GM18517 (cell line): Measurements from ENCODE around the gene TMEM150C.

Source experiments
- ATAC-seq: cut with Tn5 transposase; IDR thresholded peaks from one replicate; pipeline ENCODE4 v1.9.1; 2021; ENCODE audit warnings: mild to moderate bottlenecking, moderate library complexity; ENCODE audit not compliant: unreplicated experiment

The TMEM150C gene

DNA sequence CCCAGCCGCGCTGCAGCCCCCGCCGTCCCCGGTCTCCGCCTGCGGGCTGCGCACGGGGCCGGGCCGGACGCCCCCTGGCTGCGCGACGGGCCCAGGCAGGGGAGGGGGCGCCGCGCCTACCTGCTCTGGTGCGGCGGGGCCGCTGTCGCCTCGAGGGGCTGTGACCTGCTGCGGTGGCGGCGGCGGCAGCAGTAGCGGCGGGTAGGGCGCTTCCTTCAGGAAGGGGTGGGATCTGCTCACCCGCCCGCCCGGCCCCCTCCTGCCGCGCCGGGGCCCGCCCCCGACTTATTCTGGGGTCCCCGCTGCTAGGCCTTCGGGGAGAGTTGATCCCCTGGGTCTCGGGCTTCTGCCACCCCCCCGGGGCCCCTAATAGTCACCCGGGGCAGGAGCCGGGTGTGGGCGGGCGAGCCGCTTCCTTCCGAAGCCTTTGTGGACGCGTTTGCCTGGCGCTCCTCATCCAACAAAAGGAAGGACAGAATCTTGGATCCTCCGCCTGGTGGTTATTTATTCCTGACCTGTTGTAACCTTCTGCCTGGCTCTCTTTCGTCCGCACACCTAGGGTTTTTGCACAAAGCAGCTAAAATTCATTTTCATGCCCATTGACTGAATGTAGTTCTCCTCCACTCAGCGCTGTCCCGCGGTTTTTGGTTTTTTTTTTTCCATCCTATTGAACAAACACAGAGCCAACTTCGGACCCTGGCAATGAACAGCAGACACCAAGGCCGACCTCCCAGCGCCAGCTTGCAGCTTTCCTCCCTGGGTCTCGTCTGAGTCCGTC is at the start of gene TMEM150C:
TSS of gene TMEM150C (minus strand) at position 203 of the 778 bp plus-strand sequence. CDS start 57,331 bp downstream, outside the sequence.
- no peak for ATAC-seq

DNA sequence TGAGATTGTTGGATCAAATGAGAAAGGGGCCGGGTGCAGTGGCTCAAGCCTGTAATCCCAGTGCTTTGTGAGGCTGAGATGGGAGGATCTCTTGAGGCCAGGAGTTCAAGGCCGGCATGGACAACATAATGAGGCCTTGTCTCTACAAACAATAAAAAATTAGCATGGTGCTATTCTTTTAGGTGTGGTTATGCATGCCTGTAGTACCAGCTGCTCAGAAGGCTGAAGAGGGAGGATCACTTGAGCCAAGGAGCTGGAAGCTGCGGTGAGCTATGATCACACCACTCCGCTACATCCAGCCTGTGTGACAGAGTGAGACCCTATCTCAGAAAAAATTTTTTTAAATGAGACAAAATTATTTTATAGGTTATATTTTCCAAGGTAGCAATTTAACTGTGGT is 49.7 kb upstream of the TMEM150C start:
- no peak for ATAC-seq

DNA sequence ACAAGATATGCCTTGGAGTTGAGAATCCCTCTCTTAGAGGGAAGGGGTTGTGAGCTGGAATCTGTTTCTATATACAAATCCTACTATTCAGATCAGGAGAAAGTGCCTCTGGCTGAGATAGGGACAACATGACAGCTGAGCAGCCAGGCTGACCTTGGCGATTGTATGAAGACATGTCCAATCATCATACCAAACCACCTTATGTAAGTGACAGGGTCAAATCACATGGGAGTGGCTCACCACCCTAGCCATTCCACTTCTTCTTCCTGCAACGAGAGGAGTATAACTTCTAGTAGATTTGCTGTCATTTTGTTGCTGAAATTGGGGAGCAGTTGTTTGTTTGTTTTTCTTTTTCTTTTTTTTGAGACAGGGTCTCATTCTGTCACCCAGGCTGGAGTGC is 48.3 kb upstream of the TMEM150C start:
- ATAC-seq = no peak

DNA sequence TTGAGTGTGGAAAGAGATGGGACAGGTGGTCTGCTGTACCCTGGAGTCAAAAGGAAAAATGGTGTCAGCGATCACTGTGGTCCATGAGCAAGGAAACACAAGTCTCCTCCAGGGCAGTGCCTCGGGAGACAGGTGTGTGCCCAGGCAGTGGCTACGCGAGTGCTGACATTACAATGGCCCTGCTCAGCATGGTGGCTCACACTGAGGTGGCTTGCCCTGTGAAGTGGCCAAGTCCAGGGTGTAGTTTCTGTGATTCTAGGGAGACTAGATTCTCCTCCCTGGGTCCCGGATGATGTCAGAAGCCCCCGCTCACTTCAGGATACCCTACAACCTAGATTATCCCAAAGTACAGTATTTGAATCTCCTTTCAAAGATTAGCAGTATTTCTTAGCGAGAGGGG is 44.8 kb upstream of the TMEM150C start:
- no peak for ATAC-seq

DNA sequence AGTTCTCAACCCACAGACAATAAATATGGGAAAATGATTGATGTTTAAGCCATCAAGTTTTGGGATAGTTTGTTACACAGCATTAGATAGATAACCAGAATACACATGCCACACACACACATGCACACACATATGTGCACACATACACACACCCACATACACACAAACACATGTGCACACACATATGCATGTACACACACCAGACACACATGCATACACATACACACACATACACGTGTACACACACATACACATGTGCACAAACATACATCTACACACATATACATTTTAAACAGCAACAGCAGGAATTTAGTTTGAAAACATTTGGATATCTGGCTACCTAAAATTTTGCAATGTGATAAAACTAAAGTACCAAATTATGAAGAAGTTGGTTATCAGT is 42.7 kb upstream of the TMEM150C start:
- no peak for ATAC-seq

DNA sequence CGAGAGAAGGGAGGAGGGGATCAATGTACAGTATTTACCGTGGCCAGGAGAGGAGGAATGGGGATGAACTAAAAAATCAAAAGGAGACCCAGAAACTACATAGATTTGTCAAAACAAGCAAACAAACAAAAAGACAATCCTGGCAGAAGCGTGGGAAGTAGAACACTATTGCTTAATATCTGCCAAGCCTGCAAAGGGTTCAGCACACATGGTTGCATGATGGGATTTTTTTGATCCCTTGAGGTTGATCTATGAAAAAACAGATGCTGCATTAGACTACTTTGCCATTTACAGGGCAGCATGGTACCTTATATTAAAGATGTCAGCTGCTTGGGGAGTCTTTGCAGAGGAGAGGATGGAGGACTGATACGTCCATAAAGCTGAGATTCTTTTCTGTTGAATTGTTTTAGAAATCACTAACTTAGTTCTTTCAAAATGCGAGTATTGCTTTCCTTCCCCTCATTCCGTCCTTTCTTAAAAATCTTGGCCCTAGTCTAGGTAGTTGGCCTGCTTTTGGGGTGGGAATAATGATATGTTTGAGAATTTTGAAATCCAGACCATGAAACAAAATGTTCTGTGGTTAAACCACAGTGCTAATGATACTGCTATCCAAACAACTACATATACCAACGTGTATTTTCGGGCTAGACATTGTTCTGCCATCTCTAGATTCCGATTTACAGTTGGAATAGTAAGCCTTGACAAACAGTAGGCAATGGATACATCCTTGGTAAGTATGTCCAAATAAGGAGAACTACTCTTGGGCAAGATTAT is 39.6 kb upstream of the TMEM150C start:
- ATAC-seq = no peak

DNA sequence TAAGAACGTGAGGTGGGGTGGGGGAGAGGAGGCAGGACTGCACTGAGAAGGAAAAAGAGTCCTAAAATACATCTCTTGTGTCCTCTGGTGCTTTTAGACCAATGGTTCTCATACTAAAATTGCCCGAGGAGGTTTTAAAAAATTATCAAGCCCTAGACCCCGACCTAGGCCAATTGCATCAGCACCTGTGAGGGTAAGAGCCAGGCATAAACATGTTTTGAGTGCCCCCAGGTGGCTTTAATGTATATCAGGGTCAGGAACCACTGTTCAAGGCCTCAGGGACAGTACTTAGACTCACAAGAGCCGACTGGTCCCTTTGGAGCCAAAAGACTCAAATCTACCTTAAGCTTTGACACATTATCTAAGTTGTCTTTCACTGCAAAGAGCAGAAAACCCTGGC is 37.5 kb upstream of the TMEM150C start:
- ATAC-seq = no peak

DNA sequence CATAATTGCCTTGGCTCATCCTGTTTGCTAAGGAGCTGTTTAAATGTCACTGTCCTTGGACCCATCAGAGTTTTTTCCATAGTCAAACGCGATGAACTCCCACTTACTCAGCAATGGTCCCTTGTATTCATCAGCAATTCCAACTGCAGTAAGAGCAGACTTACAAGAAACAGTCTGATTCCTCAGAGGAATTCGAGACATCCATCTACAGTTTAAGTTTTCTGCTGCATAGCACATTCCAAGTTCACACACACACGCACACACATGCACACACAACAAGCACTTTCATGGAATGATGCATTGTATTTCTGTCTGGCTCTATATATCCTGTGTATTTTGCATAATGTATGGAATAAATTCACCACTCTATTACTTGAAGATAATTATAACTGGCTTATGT is 32.7 kb upstream of the TMEM150C start:
- ATAC-seq = no peak

DNA sequence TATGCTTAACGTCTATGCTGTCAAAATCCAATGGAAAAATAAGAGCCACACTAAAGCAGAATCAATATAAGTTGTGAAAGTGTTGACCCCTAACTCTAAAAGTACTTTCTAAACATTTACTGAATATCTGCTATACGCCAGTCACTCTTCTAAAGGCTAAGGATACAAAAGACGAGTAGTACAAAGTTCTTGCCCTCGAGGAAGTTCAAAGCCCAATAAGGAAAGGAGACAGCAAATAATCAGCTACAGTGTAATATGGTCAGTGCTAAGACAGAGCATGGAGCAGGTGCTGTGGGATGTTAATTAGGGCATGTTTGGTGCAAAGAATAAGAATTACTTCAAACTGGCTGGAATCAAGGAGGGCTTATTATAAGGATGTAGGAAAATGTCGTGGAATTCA is 31.6 kb upstream of the TMEM150C start:
- ATAC-seq = no peak

DNA sequence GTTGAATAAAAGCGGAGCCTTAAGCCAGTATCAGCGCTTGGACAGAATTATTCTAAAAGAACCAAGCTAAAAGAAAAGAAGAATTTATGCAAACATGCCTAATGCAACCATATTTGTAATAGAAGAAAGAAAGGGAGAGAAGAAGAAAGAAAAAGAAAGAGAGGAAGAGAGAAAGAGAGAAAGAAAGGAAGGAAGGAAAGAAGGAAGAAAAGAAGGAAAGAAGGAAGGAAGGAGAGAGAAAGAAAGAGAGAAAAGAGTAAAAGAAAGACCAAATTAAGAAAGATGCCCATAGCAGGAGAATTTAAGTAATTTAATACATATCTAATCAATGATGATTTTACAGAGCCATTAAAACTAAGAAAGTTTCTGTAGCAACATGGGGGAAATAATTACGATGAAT is 30.9 kb upstream of the TMEM150C start:
- ATAC-seq = no peak

DNA sequence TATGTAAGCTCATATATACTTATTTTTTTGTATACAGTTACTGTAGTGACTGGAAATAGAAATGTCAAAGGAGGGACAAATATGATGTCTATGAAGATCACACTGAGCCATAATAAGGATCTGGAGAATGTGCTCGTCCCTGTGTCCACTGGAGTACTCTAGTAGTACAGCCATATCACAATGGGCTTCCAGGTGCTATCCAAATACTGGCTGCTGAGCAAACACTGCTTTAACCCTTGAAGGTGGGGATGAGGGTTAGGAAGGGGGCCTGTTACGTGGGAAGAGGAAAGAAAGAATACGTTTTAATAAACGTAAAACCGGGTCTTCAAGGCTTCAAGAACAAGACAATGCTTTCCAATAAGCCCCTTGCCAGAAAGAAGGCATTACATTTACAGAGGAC is 29.8 kb upstream of the TMEM150C start:
- no peak for ATAC-seq

DNA sequence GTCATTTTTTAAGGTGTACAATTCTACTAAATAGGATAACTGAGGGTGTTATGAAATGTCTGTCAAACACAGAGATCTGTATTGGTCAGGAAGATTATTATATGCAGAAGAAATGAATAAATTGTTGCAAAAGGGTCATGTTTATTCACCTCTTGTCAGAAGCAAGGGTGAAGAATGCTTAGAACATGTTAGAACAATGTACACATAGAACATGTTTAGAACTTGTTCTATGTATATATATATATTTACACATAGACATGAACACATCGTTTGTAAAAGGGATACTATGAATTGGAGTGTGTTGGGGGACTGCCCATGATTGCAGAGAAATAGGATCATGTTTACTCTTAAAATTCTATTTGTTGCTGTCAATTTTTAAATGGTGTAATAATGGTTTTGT is 28.0 kb upstream of the TMEM150C start:
- ATAC-seq = no peak

DNA sequence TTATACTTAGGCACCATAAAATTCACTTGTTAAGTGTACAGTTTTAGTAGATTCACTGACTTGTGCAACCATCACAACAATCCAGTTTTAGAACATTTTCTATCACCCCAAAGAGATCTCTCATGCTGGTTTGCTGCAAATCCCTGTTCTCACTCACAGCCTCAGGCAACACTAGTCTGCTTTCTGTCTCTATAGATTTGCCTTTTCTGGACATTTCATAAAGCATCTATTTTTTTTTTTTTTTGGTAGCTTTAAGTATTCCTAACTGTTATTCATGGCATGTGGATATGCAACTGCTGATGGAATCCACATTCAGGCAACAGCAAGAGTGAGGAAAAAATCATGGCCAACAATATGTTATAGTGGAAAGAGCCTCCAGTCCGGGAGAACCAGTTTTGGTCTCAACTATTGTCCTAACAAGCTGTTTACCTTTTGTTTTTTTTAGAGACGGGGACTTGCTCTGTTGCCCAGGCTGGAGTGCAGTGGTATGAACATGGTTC is 27.0 kb upstream of the TMEM150C start:
- ATAC-seq = no peak

DNA sequence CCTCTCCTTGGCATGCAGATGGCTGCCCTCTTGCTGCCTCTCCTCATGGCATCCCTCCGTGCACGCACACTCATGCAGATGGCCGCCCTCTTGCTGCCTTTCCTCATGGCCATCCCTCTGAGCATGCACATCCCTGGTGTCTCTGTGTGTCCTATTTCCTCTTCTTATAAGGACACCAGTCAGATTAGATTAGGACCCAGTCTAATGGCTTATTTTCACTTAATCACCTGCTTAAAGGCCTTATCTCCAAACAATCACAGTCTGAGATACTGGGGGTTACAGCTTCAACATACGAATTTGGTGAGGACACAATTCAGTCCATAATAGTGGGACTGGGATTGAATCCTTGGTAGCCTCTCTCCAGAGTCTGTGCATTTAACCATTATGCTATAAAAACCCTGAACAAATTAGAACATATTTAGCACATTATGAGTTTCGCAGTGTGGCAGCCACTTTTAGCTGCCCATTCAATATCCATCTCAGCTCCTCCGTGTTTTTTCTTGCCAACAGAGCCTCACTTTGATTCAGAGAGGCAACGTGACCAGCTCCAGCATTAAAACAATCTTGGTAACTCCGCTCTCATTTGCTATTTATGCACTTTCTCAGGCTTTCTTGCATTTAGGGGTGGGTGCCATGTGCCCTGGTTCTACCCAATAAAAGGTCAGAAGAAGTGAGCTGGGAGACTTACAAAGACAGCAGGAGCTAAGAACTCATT is 26.2 kb upstream of the TMEM150C start:
- no peak for ATAC-seq

DNA sequence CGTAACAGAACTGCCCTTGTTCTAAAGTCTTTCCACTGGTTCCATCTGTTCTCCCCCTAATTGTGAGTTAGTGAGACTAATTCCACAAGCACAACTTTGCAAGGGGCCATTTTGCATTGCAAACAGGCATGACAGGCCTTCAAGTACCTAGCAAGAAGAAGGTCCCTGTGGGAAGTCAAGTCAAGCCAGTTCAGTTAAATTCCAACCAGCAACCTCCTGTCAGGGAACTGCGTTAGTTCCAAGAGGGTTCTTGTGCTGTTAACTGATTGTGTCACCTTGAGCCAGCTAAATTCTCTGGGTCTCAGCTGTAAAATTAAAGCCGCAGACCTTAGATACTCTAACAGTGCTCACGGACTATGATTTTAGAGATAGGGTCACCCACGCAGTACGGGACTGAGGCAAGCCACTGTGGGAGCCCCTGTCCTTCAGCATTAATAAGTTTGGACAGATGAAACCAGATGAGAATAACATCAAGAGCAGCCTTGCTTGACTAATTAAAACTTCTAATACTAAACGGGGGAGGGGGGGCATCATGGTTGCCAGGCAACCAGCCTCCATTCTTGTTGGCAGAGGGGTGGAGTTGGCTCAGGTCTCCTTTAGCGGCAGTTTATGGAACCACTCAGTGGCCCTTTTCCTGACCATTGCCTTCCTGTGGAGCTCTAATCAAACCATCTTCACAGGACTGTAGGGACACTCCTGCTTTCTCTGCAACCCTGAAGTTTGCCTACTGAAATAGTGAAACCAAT is 24.1 kb upstream of the TMEM150C start:
- ATAC-seq = no peak

DNA sequence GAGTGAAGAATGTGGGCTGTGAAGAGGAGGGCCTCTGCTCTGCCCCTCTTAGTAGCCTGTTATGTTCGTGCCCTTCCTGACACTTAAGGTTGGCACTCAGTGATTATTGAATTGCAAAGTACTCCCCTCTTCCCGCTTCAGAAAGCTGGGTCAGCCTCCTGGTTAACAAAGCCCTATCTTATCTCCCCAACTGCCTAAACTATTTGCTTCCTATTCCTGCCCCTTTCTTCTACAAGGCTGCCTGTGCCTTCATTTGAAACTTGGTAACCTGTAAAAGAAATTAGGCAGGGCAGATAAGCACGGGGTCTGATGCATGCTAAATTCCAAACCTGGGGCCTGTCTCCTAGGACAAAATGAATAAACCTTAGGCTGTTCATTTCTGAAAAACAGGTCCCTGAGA is 23.1 kb upstream of the TMEM150C start:
- no peak for ATAC-seq

DNA sequence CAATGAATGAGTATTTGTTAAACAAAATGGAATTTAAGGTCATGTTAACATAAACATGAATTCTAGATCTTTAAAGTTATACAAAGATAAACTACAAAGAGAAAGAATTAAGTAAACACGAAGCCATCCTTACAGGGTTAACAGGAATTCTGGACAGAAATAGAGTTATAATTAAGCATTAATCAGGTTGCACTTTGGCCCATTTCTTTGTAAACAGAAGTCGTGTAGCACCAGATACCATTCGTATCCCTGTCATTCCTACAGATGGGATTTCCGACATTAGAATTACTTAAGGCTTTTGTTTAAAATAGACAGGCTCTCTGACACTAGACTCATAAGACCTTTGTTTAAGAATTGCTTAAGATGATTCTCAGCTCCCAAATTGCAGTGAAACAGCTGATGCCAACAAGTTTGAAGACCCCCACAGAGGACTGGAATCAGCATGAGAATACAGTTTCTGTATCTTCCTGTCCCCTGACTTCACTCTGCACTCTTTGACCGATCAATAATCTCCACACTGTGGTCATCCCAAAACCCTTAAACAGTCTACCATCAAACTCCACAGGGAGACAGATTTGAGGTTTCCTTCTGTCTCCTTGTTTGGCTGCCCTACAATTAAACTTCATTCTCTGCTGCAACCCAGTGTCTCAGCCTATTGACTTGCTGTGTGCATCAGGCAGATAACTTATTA is 22.3 kb upstream of the TMEM150C start:
- ATAC-seq = no peak

DNA sequence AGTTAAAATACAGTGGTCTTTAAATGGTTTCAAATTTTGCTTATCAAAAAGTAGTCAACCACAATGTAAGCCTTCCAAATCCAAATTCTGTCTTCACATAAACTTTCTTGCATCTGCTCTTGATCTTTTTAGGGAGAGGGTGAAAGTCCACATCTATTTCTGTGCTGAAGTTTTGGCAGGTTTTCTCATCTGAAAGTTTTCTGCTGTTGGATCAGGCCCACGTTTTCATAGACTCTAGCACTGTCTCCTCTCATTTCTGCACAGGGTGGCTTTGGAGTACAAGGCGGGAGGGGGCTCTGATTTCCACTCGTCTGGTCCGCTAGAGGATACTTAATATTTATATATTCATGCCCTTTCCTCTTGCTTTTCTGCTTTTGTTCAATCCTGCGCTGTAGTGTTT is 18.1 kb upstream of the TMEM150C start:
- no peak for ATAC-seq

DNA sequence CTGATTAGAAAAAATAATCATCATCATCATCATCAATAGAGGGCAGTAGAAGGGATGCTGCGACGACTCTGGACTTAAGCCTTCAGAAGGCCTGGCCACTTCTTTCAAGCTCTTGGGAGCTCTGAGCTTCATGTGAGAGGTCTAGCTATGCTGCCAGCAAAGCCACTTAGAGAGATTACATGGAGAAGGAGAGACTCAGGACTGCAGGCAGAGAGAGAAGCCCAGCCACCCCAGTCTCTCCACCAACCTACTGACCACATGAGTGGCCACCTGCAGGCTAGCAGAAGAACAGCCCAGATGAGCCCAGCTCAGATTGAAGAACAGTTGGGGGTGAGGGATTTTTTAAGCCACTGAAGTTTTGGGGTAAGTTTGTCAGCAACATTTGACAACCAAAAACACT is 17.1 kb upstream of the TMEM150C start:
- ATAC-seq = no peak

DNA sequence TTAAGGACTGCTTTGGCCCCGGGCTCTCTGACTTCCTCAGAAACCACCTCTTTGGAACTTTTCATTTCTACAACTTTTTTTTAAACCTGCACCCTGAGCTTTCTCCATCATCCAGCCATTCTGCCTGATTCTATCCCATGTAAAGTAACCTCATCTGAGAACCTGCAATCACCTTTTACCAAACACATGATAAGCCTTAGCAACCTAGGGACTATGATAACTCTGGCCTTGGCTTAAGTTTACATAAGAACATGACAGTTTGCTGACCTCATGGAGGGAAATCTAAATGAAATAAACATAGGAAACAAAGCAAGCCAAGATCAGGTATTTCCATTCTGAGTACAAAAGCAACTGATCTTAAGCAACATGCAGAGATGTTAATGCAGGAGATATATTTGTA is 15.7 kb upstream of the TMEM150C start:
- ATAC-seq = no peak
